ENCODE measurements around the gene ELOVL7.

ELOVL7 gene

GRCh38 chr5:60833520-60833919 lies 10.5 kb downstream of the ELOVL7 start:
- DNase-seq (ENCODE audit: low read depth) = no peak
- TF ChIP-seq CTCF (conservative IDR thresholded peaks at IDR 0.05; ENCODE audit: low read depth, low read length) = no peak
- no peak overlapping the region for H3K4me3 ChIP-seq (ENCODE audit: low read length)

- no peak for TF ChIP-seq CTCF (conservative IDR thresholded peaks at IDR 0.05; ENCODE audit: low read depth, low read length)
- no peak for DNase-seq (ENCODE audit: low read depth)
- H3K4me3 ChIP-seq (ENCODE audit: low read length) = no peak overlapping the region
Observed at GRCh38 chr5:60830581-60831127, 13.4 kb downstream of the ELOVL7 start.

GRCh38 chr5:60829490-60830266 lies 14.4 kb downstream of the ELOVL7 start:
- no peak overlapping the region for H3K4me3 ChIP-seq (ENCODE audit: low read length)
- no peak for TF ChIP-seq CTCF (conservative IDR thresholded peaks at IDR 0.05; ENCODE audit: low read depth, low read length)
- DNase-seq (ENCODE audit: low read depth) = no peak

GRCh38 chr5:60827201-60827600 lies 16.9 kb downstream of the ELOVL7 start:
- DNase-seq (ENCODE audit: low read depth) = no peak
- no peak for TF ChIP-seq CTCF (conservative IDR thresholded peaks at IDR 0.05; ENCODE audit: low read depth, low read length)
- H3K4me3 ChIP-seq (ENCODE audit: low read length) = no peak overlapping the region

- no peak overlapping the region for H3K4me3 ChIP-seq (ENCODE audit: low read length)
- no peak for TF ChIP-seq CTCF (conservative IDR thresholded peaks at IDR 0.05; ENCODE audit: low read depth, low read length)
- DNase-seq (ENCODE audit: low read depth) = no peak
Observed at GRCh38 chr5:60826653-60827052, 17.4 kb downstream of the ELOVL7 start.

- no peak for TF ChIP-seq CTCF (conservative IDR thresholded peaks at IDR 0.05; ENCODE audit: low read depth, low read length)
- no peak for DNase-seq (ENCODE audit: low read depth)
- H3K4me3 ChIP-seq (ENCODE audit: low read length) = no peak overlapping the region
Observed at GRCh38 chr5:60823574-60823973, 20.5 kb downstream of the ELOVL7 start.

GRCh38 chr5:60822285-60822556 lies 21.8 kb downstream of the ELOVL7 start:
- TF ChIP-seq CTCF (conservative IDR thresholded peaks at IDR 0.05; ENCODE audit: low read depth, low read length) = no peak
- H3K4me3 ChIP-seq (ENCODE audit: low read length) = no peak overlapping the region
- DNase-seq (ENCODE audit: low read depth) = no peak

Measured in retinal pigment epithelial cell (primary cell).